Hepatocyte (in vitro differentiated cells): Measurements from ENCODE around the gene ARHGAP45. TPM values are rescaled to one million over a fixed set of nuclear protein-coding genes. Genes with fewer than 3 reads are reported as not detected.

Experiments
- DNase-seq: peaks from one replicate; pipeline ENCODE4 v3.0.0-alpha.2; 2016; ENCODE audit warnings: low spot score
- H2AFZ ChIP-seq: fragments of 200-600 bp; sonication (generic); 2 replicates; pipeline ENCODE4 v1.6.0; 2016; ENCODE audit warnings: antibody characterized with exemption, mild to moderate bottlenecking
- H3K27ac ChIP-seq: fragments of 200-600 bp; sonication (generic); 2 replicates; pipeline ENCODE4 v1.5.1; 2016; ENCODE audit warnings: mild to moderate bottlenecking
- H3K27me3 ChIP-seq: fragments of 200-600 bp; sonication (generic); 2 replicates; pipeline ENCODE4 v1.6.1; 2016
- H3K36me3 ChIP-seq: fragments of 200-600 bp; sonication (generic); replicated peaks from 2 replicates; pipeline ENCODE4 v1.5.1; 2016; ENCODE audit warnings: low read depth; ENCODE audit not compliant: insufficient read depth
- H3K4me1 ChIP-seq: fragments of 200-600 bp; sonication (generic); 2 replicates; pipeline ENCODE4 v1.5.1; 2016; ENCODE audit warnings: mild to moderate bottlenecking, moderate library complexity; ENCODE audit not compliant: insufficient read depth
- H3K4me2 ChIP-seq: fragments of 200-600 bp; sonication (generic); 2 replicates; pipeline ENCODE4 v1.6.0; 2016
- H3K4me3 ChIP-seq: fragments of 200-600 bp; sonication (generic); 2 replicates; pipeline ENCODE4 v1.5.1; 2016; ENCODE audit warnings: mild to moderate bottlenecking
- H3K79me2 ChIP-seq: fragments of 200-600 bp; sonication (generic); 2 replicates; pipeline ENCODE4 v1.6.0; 2017; ENCODE audit warnings: mild to moderate bottlenecking
- H3K9me2 ChIP-seq: fragments of 200-600 bp; sonication (generic); replicated peaks from 2 replicates; pipeline ENCODE4 v1.6.0; 2017; ENCODE audit warnings: mild to moderate bottlenecking; ENCODE audit not compliant: insufficient read depth
- H3K9me3 ChIP-seq: fragments of 200-600 bp; sonication (generic); 2 replicates; pipeline ENCODE4 v1.5.1; 2016; ENCODE audit warnings: low read depth, mild to moderate bottlenecking
- H4K20me1 ChIP-seq: fragments of 200-600 bp; sonication (generic); 2 replicates; pipeline ENCODE4 v1.6.0; 2016; ENCODE audit warnings: mild to moderate bottlenecking; ENCODE audit not compliant: insufficient read depth, poor library complexity, severe bottlenecking
- EZH2 ChIP-seq: fragments of 200-600 bp; sonication (generic); IDR thresholded peaks from 2 replicates; pipeline ENCODE4 v1.6.1; 2016; ENCODE audit warnings: antibody characterized with exemption, mild to moderate bottlenecking, borderline replicate concordance
- EZH2phosphoT487 ChIP-seq: fragments of 200-600 bp; sonication (generic); IDR thresholded peaks from one replicate; pipeline ENCODE4 v1.6.1; 2018; ENCODE audit warnings: antibody characterized with exemption, mild to moderate bottlenecking, low read depth, moderate library complexity; ENCODE audit not compliant: unreplicated experiment, severe bottlenecking
- WGBS: methylation state at CpG from one replicate; pipeline ENCODE4 v1.1.6; 2016; ENCODE audit warnings: low lambda C conversion rate; ENCODE audit errors: missing lambda C conversion rate; 5-methylcytosine and 5-hydroxymethylcytosine counted together
- polyA plus RNA-seq: library from polyadenylated mRNA; unstranded; fragments of >200 nt; fragmentation: Nextera tagmentation; extraction: Ambion mirVana; gene quantifications from 2 replicates; pipeline ENCODE4 v1.2.1, GENCODE V29; 2016
- total RNA-seq: library from RNA; depleted of rRNA; stranded (reverse); fragments of >200 nt; gene quantifications from 2 replicates; pipeline ENCODE4 v1.2.3, GENCODE V29; 2014
- TF ChIP-seq, protein P1 (sequence below): fragments of 200-600 bp; sonication (generic); IDR thresholded peaks from 2 replicates; pipeline ENCODE4 v1.5.1; 2016; ENCODE audit warnings: antibody characterized with exemption, mild to moderate bottlenecking; ENCODE audit not compliant: poor library complexity

The ARHGAP45 gene
- total and polyA plus RNA-seq, 2 experiments from 2014 or later: 12.9 to 18.3 TPM

DNA sequence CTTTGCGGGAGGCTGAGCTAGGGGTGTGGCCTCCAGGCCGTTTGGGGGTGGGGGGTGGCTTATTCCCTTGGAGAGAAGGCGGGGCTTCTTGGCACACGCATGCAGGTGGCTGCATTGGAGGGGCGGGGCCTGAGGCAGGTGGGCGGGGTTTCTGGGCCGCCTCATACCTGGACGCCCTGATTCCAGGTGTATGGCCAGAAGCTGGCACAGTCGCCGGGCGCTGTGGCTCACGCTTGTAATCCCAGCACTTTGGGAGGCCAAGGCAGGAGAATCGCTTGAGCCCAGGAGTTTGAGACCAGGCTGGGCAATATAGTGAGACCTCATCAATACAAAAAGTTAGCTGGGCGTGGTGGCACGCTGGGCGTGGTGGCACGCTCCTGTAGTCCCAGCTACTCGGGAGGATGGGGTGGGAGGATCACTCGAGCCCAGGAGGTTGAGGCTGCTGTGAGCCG lies 19.2 kb upstream of the ARHGAP45 start:
- WGBS: 86% methylated on average over 9 of the region's 20 CpGs
- no peak overlapping the region for H3K27ac ChIP-seq
- TF ChIP-seq, protein P1, sequence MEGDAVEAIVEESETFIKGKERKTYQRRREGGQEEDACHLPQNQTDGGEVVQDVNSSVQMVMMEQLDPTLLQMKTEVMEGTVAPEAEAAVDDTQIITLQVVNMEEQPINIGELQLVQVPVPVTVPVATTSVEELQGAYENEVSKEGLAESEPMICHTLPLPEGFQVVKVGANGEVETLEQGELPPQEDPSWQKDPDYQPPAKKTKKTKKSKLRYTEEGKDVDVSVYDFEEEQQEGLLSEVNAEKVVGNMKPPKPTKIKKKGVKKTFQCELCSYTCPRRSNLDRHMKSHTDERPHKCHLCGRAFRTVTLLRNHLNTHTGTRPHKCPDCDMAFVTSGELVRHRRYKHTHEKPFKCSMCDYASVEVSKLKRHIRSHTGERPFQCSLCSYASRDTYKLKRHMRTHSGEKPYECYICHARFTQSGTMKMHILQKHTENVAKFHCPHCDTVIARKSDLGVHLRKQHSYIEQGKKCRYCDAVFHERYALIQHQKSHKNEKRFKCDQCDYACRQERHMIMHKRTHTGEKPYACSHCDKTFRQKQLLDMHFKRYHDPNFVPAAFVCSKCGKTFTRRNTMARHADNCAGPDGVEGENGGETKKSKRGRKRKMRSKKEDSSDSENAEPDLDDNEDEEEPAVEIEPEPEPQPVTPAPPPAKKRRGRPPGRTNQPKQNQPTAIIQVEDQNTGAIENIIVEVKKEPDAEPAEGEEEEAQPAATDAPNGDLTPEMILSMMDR: no peak
- TF ChIP-seq EZH2: no peak
- TF ChIP-seq EZH2phosphoT487: no peak
- no peaks in the 10 kb centered on the region for H3K36me3 ChIP-seq
- no peak overlapping the region for H3K4me2 ChIP-seq
- no peaks in the 10 kb centered on the region for H3K79me2 ChIP-seq
- no peak overlapping the region for H2AFZ ChIP-seq
- no peaks in the 10 kb centered on the region for H4K20me1 ChIP-seq
- H3K4me3 ChIP-seq: no peak overlapping the region
- no peaks in the 10 kb centered on the region for H3K9me2 ChIP-seq
- H3K9me3 ChIP-seq: no peaks in the 10 kb centered on the region
- DNase-seq: no peak
- H3K4me1 ChIP-seq: no peaks in the 10 kb centered on the region
- no peaks in the 10 kb centered on the region for H3K27me3 ChIP-seq

- Histone ChIP-seq H3K4me2 (no peak overlapping the region), H3K27ac (no peak overlapping the region), H4K20me1 (no peaks in the 10 kb centered on the region), H3K27me3 (no peaks in the 10 kb centered on the region), H3K79me2 (no peaks in the 10 kb centered on the region), H2AFZ (no peak overlapping the region), H3K4me1 (no peaks in the 10 kb centered on the region), H3K9me3 (no peaks in the 10 kb centered on the region), H3K4me3 (no peak overlapping the region), H3K9me2 (no peaks in the 10 kb centered on the region), H3K36me3 (no peaks in the 10 kb centered on the region)
- WGBS: 93% methylated on average over 11 of the region's 17 CpGs
- no peak for DNase-seq
- TF ChIP-seq EZH2 (no peak), EZH2phosphoT487 (no peak)
- TF ChIP-seq, protein P1: no peak
Measured at GRCh38 chr19:1049106-1049505, 17.9 kb upstream of the ARHGAP45 start.

- Histone ChIP-seq H3K27ac (no peak overlapping the region), H3K4me3 (no peak overlapping the region), H3K9me3 (no peaks in the 10 kb centered on the region), H3K27me3 (no peaks in the 10 kb centered on the region), H3K4me1 (no peaks in the 10 kb centered on the region), H2AFZ (no peak overlapping the region), H3K36me3 (no peaks in the 10 kb centered on the region), H4K20me1 (no peaks in the 10 kb centered on the region), H3K9me2 (no peaks in the 10 kb centered on the region), H3K79me2 (no peaks in the 10 kb centered on the region), H3K4me2 (no peak overlapping the region)
- DNase-seq: no peak
- TF ChIP-seq EZH2phosphoT487: no peak
- TF ChIP-seq, protein P1: no peak
- TF ChIP-seq EZH2: no peak
- 81% methylated on average over 6 of the region's 11 CpGs for WGBS
Measured at GRCh38 chr19:1049800-1050199, 17.2 kb upstream of the ARHGAP45 start.
